Astrocyte (in vitro differentiated cells and primary cell): ENCODE results near the gene OOEP. TPM values are rescaled to one million over a fixed set of nuclear protein-coding genes. Genes with fewer than 3 reads are reported as not detected.
"Not testable (repeated sequence)": the region's sequence is repeated elsewhere in the genome, so short reads cannot be mapped to it uniquely, and the experiment has no call there.

Experiments used
- DNase-seq: peaks from one replicate; pipeline ENCODE4 v3.0.0-alpha.2; 2010; ENCODE audit warnings: low read depth
- FAIRE-seq: peaks from 2 replicates; lab custom pipeline; 2011; peaks lifted over from hg19 to GRCh38; lab: Jason Lieb, UNC
- H2AFZ ChIP-seq: 2 replicates; pipeline ENCODE4 v1.6.0; 2012; ENCODE audit warnings: low read depth, low read length, inconsistent platforms
- H3K27ac ChIP-seq: 2 replicates; pipeline ENCODE4 v1.5.1; 2011; ENCODE audit warnings: low read depth, low read length, inconsistent platforms
- H3K27me3 ChIP-seq: 2 replicates; pipeline ENCODE4 v1.6.0; 2011; ENCODE audit warnings: low read length, inconsistent platforms; ENCODE audit not compliant: insufficient read depth
- H3K36me3 ChIP-seq: 2 replicates; pipeline ENCODE4 v1.5.1; 2011; ENCODE audit warnings: low read length, inconsistent platforms; ENCODE audit not compliant: insufficient read depth
- H3K4me1 ChIP-seq: 2 replicates; pipeline ENCODE4 v1.5.1; 2011; ENCODE audit warnings: low read length, inconsistent platforms; ENCODE audit not compliant: insufficient read depth
- H3K4me2 ChIP-seq: 2 replicates; pipeline ENCODE4 v1.6.0; 2012; ENCODE audit warnings: low read length, inconsistent platforms
- H3K4me3 ChIP-seq: 2 replicates; pipeline ENCODE4 v1.5.1; 2011; ENCODE audit warnings: low read depth, mild to moderate bottlenecking, low read length, inconsistent platforms; ENCODE audit not compliant: insufficient read depth
- H3K79me2 ChIP-seq: 2 replicates; pipeline ENCODE4 v1.6.0; 2012; ENCODE audit warnings: mild to moderate bottlenecking, low read length, inconsistent platforms; ENCODE audit not compliant: insufficient read depth
- H3K9ac ChIP-seq: 2 replicates; pipeline ENCODE4 v1.6.0; 2012; ENCODE audit warnings: mild to moderate bottlenecking, low read length, inconsistent platforms
- H3K9me3 ChIP-seq: 2 replicates; pipeline ENCODE4 v1.5.1; 2012; ENCODE audit warnings: low read depth, mild to moderate bottlenecking, low read length, inconsistent platforms; ENCODE audit not compliant: insufficient read depth
- H4K20me1 ChIP-seq: 2 replicates; pipeline ENCODE4 v1.6.0; 2012; ENCODE audit warnings: low read length, inconsistent platforms; ENCODE audit not compliant: insufficient read depth
- H3K27ac Mint-ChIP-seq: one replicate; pipeline ENCODE4 v1.8.0; 2021; ENCODE audit warnings: mild to moderate bottlenecking, mixed read lengths; ENCODE audit not compliant: unreplicated experiment
- H3K27me3 Mint-ChIP-seq: one replicate; pipeline ENCODE4 v1.8.0; 2021; ENCODE audit warnings: low read depth, mixed read lengths; ENCODE audit not compliant: unreplicated experiment
- H3K36me3 Mint-ChIP-seq: one replicate; pipeline ENCODE4 v1.8.0; 2021; ENCODE audit warnings: low read depth, mixed read lengths; ENCODE audit not compliant: unreplicated experiment
- H3K4me1 Mint-ChIP-seq: one replicate; pipeline ENCODE4 v1.8.0; 2021; ENCODE audit warnings: low read depth, mixed read lengths; ENCODE audit not compliant: unreplicated experiment
- H3K4me3 Mint-ChIP-seq: one replicate; pipeline ENCODE4 v1.8.0; 2021; ENCODE audit warnings: mild to moderate bottlenecking, moderate library complexity, mixed read lengths; ENCODE audit not compliant: unreplicated experiment
- H3K9me3 Mint-ChIP-seq: one replicate; pipeline ENCODE4 v1.8.0; 2021; ENCODE audit warnings: mild to moderate bottlenecking, mixed read lengths; ENCODE audit not compliant: unreplicated experiment
- CTCF ChIP-seq: IDR thresholded peaks from 2 replicates; pipeline ENCODE4 v1.5.1; 2011; ENCODE audit warnings: low read depth, mild to moderate bottlenecking, inconsistent platforms, low read length, moderate library complexity; ENCODE audit not compliant: insufficient read depth
- EZH2 ChIP-seq: IDR thresholded peaks from 2 replicates; pipeline ENCODE4 v1.6.1; 2012; ENCODE audit warnings: mild to moderate bottlenecking, low read length, inconsistent platforms; ENCODE audit not compliant: insufficient read depth
- total RNA-seq: library from RNA; stranded (reverse); gene quantifications from 2 replicates; pipeline ENCODE4 v1.2.1, GENCODE V29; 2021

Gene OOEP
- total RNA-seq, 1 donor from 2014 or later: not detected

GRCh38 chr6:73388433-73388799, 18.7 kb upstream of the OOEP start:
- Histone ChIP-seq H4K20me1 (no peaks in the 10 kb centered on the region), H3K4me2 (peak overlapping the region; percentile 91), H3K9ac (peak overlapping the region; percentile 76), H3K27ac (no peak overlapping the region), H3K4me1 (no peaks in the 10 kb centered on the region), H3K9me3 (no peaks in the 10 kb centered on the region), H3K36me3 (no peaks in the 10 kb centered on the region), H2AFZ (peak overlapping the region; percentile 90), H3K27me3 (no peaks in the 10 kb centered on the region), H3K4me3 (peak overlapping the region; percentile 64), H3K79me2 (no peaks in the 10 kb centered on the region)
- no peak for DNase-seq
- TF ChIP-seq EZH2 (no peak), CTCF (no peak)
- no peaks in the 10 kb centered on the region for H3K9me3 Mint-ChIP-seq
- no peaks in the 10 kb centered on the region for H3K4me1 Mint-ChIP-seq
- peak overlapping the region; percentile 83 for H3K4me3 Mint-ChIP-seq
- no peak for FAIRE-seq
- no peaks in the 10 kb centered on the region for H3K36me3 Mint-ChIP-seq
- no peak overlapping the region for H3K27ac Mint-ChIP-seq
- no peaks in the 10 kb centered on the region for H3K27me3 Mint-ChIP-seq

GRCh38 chr6:73382462-73383113, 12.9 kb upstream of the OOEP start:
- H3K27me3 ChIP-seq: no peaks in the 10 kb centered on the region
- H3K9ac ChIP-seq: no peak overlapping the region
- no peaks in the 10 kb centered on the region for H3K4me1 ChIP-seq
- no peaks in the 10 kb centered on the region for H3K9me3 ChIP-seq
- TF ChIP-seq CTCF (no peak), EZH2 (no peak)
- no peaks in the 10 kb centered on the region for H3K36me3 ChIP-seq
- no peak overlapping the region for H3K27ac ChIP-seq
- Mint-ChIP-seq H3K4me3 (no peak overlapping the region), H3K27ac (no peak overlapping the region), H3K27me3 (no peaks in the 10 kb centered on the region), H3K4me1 (no peaks in the 10 kb centered on the region), H3K36me3 (no peaks in the 10 kb centered on the region), H3K9me3 (no peaks in the 10 kb centered on the region)
- H3K4me2 ChIP-seq: no peak overlapping the region
- H2AFZ ChIP-seq: no peak overlapping the region
- no peaks in the 10 kb centered on the region for H4K20me1 ChIP-seq
- no peak for DNase-seq
- H3K4me3 ChIP-seq: no peak overlapping the region
- no peak for FAIRE-seq
- H3K79me2 ChIP-seq: no peaks in the 10 kb centered on the region

GRCh38 chr6:73381531-73381930, 11.8 kb upstream of the OOEP start:
- not testable (repeated sequence) for H3K27ac Mint-ChIP-seq, H3K27ac ChIP-seq, H2AFZ ChIP-seq, H3K9me3 ChIP-seq, H3K27me3 Mint-ChIP-seq, H3K4me1 ChIP-seq, H3K4me3 ChIP-seq, H3K79me2 ChIP-seq, H3K9ac ChIP-seq, DNase-seq, H4K20me1 ChIP-seq, H3K4me3 Mint-ChIP-seq, H3K36me3 ChIP-seq, FAIRE-seq, H3K4me2 ChIP-seq, H3K4me1 Mint-ChIP-seq, H3K36me3 Mint-ChIP-seq, H3K27me3 ChIP-seq, H3K9me3 Mint-ChIP-seq
